NCI-H146 (cell line): ENCODE data around the gene GALNT18.

Experiments used
- DNase-seq: peaks from one replicate; lab custom pipeline; 2025; lab: John Stamatoyannopoulos, UW

Gene GALNT18

DNA sequence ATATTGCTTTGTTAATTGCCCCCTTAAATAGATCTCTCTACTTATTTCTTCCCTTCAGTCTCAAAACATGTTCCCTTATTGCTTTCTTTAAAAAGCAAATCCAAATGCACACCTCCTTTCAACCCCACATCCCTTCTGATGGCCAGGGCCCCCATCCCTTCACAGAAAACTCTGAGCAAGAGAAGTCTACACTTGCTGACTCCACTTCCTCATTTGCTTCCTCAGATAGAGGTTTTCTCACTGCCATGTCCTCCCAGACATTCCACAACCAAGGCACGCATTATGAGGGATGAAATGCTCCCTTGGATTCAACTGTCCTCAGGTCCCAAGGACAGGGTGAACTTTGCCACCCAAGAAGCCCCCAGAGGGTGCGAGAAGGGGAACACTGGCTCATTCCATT is 311.9 kb downstream of the GALNT18 start:
- no peak for DNase-seq

DNA sequence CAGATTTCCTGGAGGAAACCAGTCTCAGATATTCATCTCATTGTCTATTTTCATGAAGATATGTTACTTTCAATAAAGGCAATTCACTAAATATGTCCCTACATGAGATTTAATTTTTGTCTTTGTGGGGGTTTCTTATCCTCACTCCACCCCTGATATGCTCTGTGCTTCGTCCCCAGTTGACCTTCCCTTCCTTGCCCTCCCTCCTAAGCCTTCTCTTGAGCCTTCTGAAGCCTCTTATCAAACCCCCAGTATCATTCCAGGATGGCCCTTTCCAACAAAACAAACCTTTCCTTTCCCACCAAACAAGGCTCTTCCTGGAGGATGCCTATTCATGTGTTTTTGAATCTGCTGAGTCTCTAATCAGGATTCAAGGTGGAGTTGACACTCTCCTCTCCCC is 313.6 kb downstream of the GALNT18 start:
- no peak for DNase-seq

DNA sequence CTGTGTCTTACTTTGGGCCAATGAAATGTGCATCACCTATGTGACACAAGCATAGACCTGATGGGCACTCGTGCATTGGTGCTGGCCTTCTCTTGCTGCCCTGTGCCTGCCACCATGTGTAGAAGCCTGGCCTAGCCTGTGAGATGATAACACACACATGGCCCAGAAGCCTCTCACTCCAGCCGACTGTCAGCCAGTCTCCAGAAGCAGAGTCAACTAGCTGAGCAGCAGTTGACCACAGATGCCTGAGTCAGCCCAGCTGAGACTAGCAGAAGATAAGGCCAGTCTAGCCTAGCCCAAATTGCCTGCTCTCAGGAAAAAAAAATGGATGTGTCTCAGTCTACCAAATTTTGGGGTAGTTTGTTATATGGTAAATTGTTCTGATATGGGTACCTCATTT is 314.9 kb downstream of the GALNT18 start:
- DNase-seq: no peak

DNA sequence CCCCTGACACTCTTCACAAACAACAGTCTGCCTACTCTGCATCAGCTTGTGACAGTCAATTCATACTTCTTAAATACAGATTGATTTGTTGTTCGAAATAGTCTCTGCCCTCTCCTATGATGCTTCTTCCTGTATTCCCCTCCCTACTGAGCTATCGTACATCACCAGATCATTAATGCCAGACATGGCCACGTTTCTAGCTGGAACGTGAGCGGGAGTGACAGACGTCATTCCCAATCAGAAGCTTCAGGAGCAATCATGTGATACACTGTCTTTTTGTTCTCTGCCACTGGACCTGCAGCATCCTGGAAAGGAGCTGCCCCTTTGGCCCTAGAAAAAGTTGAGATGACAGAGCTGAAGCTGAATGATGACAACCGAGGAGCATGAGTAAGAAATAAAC is 317.3 kb downstream of the GALNT18 start:
- DNase-seq: no peak

DNA sequence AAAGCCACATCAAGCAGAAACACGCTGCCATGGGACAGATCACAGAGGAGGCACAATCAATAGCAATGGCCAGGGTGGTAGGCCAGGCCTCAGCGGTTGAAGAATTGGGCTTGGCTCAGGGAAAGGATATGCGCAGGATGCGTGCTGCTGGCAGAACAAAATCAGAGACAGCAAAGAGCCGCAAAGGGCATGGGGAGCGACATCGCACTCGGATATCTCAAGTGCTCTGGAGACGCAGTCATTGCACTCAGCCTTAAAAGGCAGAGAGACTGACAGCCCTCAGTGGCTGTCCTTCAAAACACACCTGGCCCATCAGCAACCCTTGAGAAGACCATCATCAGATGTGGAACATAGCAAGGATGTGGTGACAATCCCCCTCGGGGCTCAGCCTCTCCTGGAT is 319.2 kb downstream of the GALNT18 start:
- no peak for DNase-seq

GRCh38 chr11:11301212-11301611 is 320.6 kb downstream of the GALNT18 start:
- no peak for DNase-seq

DNA sequence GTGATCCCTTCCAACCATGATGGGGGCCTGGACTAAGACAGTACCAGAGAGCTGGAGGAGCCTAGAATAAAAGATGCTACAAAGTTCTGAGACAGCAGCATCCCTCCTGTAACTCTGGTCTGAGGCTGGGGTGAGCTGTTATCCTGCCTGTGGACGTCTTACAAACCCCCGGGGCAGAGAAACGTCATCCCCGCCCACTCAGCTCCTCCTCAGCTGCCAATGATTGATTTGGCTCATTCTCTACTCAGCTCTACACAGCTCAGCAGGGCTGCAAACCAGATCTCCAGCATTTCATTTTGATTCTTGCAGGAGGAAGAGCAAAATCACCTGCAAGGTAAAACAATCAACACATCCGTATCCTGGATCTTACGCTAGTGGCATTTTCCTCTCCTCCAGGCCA is 324.2 kb downstream of the GALNT18 start:
- DNase-seq: peak; percentile 30

GRCh38 chr11:11296434-11296833 is 325.4 kb downstream of the GALNT18 start:
- DNase-seq: no peak

DNA sequence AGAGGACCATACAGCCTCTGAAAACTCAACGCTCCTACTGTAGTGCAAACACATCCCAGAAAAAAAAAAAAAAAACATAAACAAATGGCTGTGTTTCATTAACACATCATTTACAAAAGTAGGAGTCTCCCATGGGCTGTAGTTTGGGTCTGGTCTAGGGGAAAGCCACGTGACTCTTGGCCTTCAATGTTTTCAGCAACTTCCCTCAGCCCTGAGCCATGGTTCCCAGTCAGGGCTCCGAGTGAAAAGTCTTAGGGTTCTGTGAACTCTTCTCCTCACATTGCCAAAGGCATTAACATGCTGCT is 327.3 kb downstream of the GALNT18 start:
- DNase-seq: no peak

GRCh38 chr11:11293798-11294550 is 327.8 kb downstream of the GALNT18 start:
- DNase-seq: no peak

DNA sequence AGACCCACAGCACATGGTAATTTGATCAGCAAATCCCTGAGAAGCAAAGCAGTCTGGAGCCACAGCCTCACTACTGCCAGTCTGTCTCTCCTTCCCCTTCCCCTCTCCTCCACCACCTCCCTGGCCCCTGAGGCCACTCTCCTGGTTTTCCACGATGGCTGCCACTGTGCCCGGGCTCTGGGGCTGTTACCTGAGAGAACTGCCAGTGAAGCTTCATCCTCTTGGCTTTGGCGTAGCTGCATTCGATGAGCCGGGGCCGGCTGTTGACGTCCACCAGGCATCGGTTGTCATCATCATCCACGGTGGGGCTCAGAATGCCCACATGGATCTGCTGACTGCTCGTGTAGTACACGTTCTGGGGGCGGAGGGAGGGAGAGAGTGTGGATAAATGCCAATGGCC is 329.0 kb downstream of the GALNT18 start:
- DNase-seq: no peak

DNA sequence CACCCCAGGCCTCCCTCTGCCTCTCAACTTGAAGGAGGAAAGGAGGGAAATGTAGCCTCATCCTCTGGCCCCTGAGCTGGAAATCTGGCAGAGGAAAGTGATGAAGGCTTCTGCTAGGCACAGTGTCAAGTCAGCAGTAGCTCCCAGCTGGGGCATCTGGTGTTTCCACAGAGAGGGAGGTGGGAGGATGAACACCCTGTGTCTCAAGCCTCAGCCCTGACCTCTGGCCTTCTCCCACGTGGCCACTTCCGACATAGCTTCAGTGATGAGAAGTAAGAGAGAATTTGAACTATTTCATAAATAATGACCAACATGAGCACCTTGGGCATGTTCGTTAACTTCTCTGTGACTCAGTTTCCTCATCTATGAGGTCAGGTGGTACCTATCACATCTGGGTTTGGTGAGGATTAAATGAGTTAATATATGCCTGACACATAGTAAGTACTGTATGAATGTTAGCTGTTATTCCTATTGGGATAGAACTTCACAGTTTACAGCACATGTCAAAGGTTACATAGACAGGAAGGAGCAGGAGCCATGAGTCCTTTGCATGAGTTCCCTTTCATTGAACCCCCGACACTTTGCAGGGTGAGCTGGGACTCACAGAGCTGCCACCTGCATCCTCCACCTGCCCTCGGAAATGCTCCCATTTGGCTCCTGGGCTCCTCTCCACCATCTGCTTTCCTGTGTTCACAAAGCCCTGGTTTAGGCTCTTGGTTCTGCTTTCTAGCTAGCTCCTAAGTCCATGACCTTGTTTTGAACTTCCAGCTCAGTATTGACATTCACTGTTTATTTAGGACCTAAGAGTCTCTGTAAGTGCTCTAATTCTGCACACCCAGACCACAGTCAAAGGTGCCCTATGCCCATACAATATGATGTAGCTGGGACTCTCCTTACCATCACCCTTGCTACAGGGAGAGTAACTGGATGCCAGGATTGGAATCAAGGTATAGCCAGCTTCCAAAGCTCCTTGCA is 330.5 kb downstream of the GALNT18 start:
- peak; percentile 70 for DNase-seq

GRCh38 chr11:11290354-11290753 is 331.5 kb downstream of the GALNT18 start:
- DNase-seq: no peak

- no peak for DNase-seq
Observed at GRCh38 chr11:11289669-11290068, 332.1 kb downstream of the GALNT18 start.

DNA sequence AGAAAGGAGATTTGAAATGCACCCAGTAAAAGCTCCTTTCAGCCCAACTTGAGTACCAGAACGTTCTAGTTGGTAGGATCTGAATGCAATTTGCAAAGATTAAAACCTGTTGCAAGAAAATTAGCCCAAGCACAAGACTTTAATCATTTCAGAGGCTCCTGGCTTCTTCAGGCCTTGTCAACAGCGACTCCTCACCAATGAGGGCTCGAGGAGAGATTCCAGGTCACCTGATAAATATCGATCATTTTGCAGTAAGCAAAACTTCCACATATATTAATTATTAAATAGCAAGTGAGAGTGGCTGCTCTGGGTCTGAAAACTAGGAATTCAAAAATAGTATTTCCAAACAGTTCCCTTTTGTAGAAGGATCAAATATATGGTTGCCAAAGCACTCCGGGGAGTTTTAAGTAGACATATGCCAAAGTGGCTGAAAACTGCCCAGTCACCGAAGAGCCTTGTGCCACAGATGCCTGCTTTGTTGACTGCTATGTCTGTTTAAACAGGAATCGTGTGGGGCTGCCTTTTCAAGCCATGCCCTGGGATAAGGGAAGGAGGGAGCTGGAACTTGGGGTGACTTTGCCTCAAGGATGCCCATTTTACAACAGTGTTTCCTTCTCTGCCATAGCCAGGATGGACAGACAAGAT is 332.7 kb downstream of the GALNT18 start:
- DNase-seq: no peak

DNA sequence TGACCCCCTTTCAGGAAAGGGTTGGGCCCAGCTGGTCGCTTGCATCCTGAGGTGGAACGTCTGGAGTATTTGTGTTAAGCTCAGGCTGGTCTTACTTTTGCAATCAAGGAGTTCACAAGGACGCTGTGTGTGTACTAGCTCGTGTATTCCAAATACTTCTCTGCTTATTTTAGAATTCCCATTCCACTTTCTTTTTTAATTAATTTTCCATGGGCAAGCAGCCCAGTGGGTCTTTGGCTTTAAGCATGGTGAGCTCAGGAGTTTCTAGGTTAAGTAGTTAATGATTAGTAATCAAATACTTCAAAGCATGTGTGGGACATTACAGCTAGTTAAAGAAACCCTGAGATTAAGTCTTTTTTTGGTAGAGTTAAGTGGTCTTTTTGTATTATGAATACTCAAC is 337.3 kb downstream of the GALNT18 start:
- DNase-seq: no peak

DNA sequence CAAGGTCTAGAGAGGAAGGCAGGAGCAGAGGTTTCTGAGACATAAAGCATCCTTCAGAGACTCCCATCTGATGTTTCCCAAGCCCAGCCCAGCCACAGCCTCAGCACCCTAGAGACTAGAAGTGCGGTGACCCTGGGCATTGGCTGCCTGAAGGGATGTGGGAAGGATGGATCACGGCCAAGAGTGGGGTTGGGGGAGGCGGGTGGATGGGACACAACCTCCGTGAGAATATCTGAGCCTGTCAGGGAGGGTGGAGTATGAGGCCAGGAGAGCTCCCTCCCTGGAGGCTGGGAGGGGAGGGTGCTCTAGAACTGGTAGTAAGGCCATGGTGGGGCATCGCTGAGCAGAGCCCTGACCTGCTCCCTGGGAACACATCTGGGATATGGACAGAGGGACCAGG is 340.2 kb downstream of the GALNT18 start:
- DNase-seq: no peak

DNA sequence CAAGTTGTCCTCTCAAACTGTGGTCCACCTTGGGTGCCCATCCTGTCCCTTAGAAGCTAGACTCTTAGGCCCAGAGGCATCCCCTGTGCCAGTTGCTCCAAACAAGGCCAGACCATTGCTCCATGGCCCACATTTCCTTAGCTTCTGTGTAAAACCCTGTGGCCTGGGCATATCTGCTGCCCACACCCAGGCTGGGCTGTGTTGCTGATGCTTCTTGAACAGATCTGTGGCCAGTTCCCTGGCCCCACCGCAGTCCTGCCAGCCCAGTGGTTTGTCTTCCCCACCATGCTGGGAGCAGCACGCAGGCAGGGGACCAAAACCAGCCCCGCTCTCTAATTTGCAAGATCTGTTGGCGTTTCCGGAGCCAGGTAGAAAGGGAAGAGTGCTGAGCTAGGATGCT is 341.0 kb downstream of the GALNT18 start:
- peak; percentile 18 for DNase-seq

- DNase-seq: peak; percentile 97
Observed at GRCh38 chr11:11279956-11280689, 341.7 kb downstream of the GALNT18 start.

- DNase-seq: no peak
Observed at GRCh38 chr11:11272254-11272653, 349.6 kb downstream of the GALNT18 start.

- DNase-seq: no peak
Observed at GRCh38 chr11:11270236-11270775, 351.5 kb downstream of the GALNT18 start.

DNA sequence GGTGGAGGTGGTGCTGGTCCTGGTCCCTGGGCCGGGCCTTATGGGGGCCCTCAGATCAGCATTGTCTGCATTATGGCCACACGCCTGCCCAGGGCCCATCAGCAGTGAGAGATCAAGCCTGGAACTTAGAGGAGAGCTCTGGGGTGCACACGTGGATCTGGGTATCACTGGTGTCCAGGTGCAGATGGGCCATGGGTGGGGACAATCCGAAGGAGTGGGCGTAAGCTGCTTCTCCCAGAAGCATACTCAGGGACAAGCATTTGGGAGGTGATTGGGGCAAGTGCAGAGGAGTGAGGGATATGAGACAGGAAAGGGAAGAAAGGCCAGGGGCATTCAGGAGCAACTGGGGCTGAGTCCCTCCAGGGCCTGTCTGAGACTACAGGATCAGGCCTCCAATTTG is 353.1 kb downstream of the GALNT18 start:
- no peak for DNase-seq
